SK-N-SH treated with all-trans-retinoic acid at 6 μM for 48 hours (cell line): Measurements from ENCODE around the gene NCKAP5.

ENCODE experiments used
- ATAC-seq: fragments of 200-7000 bp; cut with Tn5 transposase; 3 replicates; pipeline ENCODE4 v1.9.1; 2020; ENCODE audit warnings: mild to moderate bottlenecking, moderate library complexity
- ARNTL ChIP-seq: fragments of 450-650 bp; formaldehyde crosslinking; IDR thresholded peaks from 2 replicates; pipeline ENCODE4 v1.5.0; 2020; ENCODE audit warnings: low read depth, mild to moderate bottlenecking, moderate library complexity, borderline replicate concordance
- BACH2 ChIP-seq: fragments of 250-450 bp; sonication (Bioruptor Pico); IDR thresholded peaks from 2 replicates; pipeline ENCODE4 v1.9.0; 2021; ENCODE audit warnings: mild to moderate bottlenecking, borderline replicate concordance
- CSDC2 ChIP-seq: fragments of 250-450 bp; sonication (Bioruptor Pico); IDR thresholded peaks from 2 replicates; pipeline ENCODE4 v1.5.0; 2020; ENCODE audit warnings: mild to moderate bottlenecking, moderate library complexity
- ESRRG ChIP-seq: fragments of 250-450 bp; sonication (Bioruptor Pico); IDR thresholded peaks from 2 replicates; pipeline ENCODE4 v1.6.1; 2021; ENCODE audit warnings: mild to moderate bottlenecking
- GLIS3 ChIP-seq: fragments of 250-450 bp; sonication (Bioruptor Pico); IDR thresholded peaks from 2 replicates; pipeline ENCODE4 v1.5.0; 2020; ENCODE audit warnings: mild to moderate bottlenecking, moderate library complexity
- ISL1 ChIP-seq: fragments of 250-450 bp; sonication (Bioruptor Pico); IDR thresholded peaks from 2 replicates; pipeline ENCODE4 v2.1.2; 2022; ENCODE audit warnings: mild to moderate bottlenecking, moderate library complexity
- OSR1 ChIP-seq: fragments of 250-450 bp; sonication (Bioruptor Pico); IDR thresholded peaks from 2 replicates; pipeline ENCODE4 v1.8.0; 2022; ENCODE audit warnings: moderate library complexity, mild to moderate bottlenecking, inconsistent platforms
- POU6F1 ChIP-seq: fragments of 250-450 bp; sonication (Bioruptor Pico); IDR thresholded peaks from 2 replicates; pipeline ENCODE4 v1.8.0; 2021; ENCODE audit warnings: low read depth, mild to moderate bottlenecking, moderate library complexity, borderline replicate concordance
- PPARA ChIP-seq: fragments of 250-450 bp; sonication (Bioruptor Pico); IDR thresholded peaks from 2 replicates; pipeline ENCODE4 v1.5.0; 2020; ENCODE audit warnings: mild to moderate bottlenecking, borderline replicate concordance
- RARB ChIP-seq: fragments of 250-450 bp; sonication (Bioruptor Pico); IDR thresholded peaks from 2 replicates; pipeline ENCODE4 v1.8.0; 2021; ENCODE audit warnings: mild to moderate bottlenecking, moderate library complexity
- SNAI2 ChIP-seq: fragments of 250-450 bp; sonication (Bioruptor Pico); IDR thresholded peaks from 2 replicates; pipeline ENCODE4 v1.5.0; 2020; ENCODE audit warnings: mild to moderate bottlenecking, moderate library complexity
- TCF4 ChIP-seq: fragments of 250-450 bp; sonication (Bioruptor Pico); IDR thresholded peaks from 2 replicates; pipeline ENCODE4 v1.8.0; 2021; ENCODE audit warnings: mild to moderate bottlenecking, moderate library complexity, borderline replicate concordance
- TOX ChIP-seq: fragments of 250-450 bp; sonication (Bioruptor Pico); IDR thresholded peaks from 2 replicates; pipeline ENCODE4 v1.8.0; 2021; ENCODE audit warnings: mild to moderate bottlenecking, moderate library complexity, borderline replicate concordance
- TSHZ2 ChIP-seq: fragments of 250-450 bp; sonication (Bioruptor Pico); IDR thresholded peaks from 2 replicates; pipeline ENCODE4 v1.5.0; 2020; ENCODE audit warnings: mild to moderate bottlenecking, moderate library complexity
- ZC3H10 ChIP-seq: fragments of 250-450 bp; sonication (Bioruptor Pico); IDR thresholded peaks from 2 replicates; pipeline ENCODE4 v1.5.1; 2021; ENCODE audit warnings: mild to moderate bottlenecking, moderate library complexity
- ZFP3 ChIP-seq: fragments of 250-450 bp; sonication (Bioruptor Pico); IDR thresholded peaks from 2 replicates; pipeline ENCODE4 v1.5.0; 2020; ENCODE audit warnings: mild to moderate bottlenecking, moderate library complexity
- ZFP30 ChIP-seq: fragments of 450-650 bp; formaldehyde crosslinking; IDR thresholded peaks from 2 replicates; pipeline ENCODE4 v1.5.0; 2022; ENCODE audit warnings: mild to moderate bottlenecking, moderate library complexity
- ZNF565 ChIP-seq: fragments of 450-650 bp; formaldehyde crosslinking; conservative IDR thresholded peaks from 2 replicates; pipeline ENCODE4 v1.5.0; 2020; ENCODE audit warnings: low read depth, mild to moderate bottlenecking, moderate library complexity
- ZNF70 ChIP-seq: fragments of 450-650 bp; formaldehyde crosslinking; IDR thresholded peaks from 2 replicates; pipeline ENCODE4 v1.5.0; 2020; ENCODE audit warnings: mild to moderate bottlenecking, moderate library complexity
- ZNF8 ChIP-seq: fragments of 450-650 bp; formaldehyde crosslinking; IDR thresholded peaks from 2 replicates; pipeline ENCODE4 v1.5.0; 2020; ENCODE audit warnings: mild to moderate bottlenecking, moderate library complexity
- TF ChIP-seq, protein P1 (sequence below): fragments of 250-450 bp; sonication (Bioruptor Pico); IDR thresholded peaks from 2 replicates; pipeline ENCODE4 v1.8.0; 2020; ENCODE audit warnings: mild to moderate bottlenecking, moderate library complexity, borderline replicate concordance
- TF ChIP-seq, protein P2 (sequence below): fragments of 250-450 bp; sonication (Bioruptor Pico); IDR thresholded peaks from 2 replicates; pipeline ENCODE4 v1.5.1; 2021; ENCODE audit warnings: mild to moderate bottlenecking, moderate library complexity

NCKAP5 gene

DNA sequence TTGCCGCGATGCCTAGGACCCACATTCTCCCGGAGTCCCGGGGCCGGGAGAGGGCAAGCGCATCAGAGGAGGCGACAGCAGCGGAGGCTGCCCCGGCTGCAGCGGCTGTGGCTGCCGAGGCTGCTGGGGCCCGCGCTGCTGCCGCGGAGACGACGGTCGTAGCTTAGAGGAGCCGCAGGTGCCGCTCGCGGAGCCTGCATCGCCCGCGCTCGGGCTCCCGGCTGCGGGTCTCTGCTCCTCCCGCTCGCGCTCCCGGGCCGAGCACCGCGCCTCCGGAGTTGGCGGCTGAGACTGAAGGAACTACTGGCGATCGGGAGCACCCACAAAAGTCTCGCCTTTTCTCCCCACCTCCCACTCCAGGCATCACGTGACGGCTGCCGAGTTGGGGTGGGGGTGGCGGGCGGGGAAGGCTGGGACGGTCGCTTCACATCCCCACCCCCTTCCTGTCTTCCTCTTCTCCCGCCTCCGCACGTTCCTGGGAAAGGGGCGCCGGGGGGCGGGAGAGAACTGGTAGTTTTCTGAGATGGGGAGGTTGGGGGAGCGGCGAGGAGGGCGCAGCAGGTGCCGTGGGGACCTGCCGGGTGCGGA, 898.3 kb downstream of the NCKAP5 start, which contains the start of gene LYPD1:
LYPD1 (minus strand) TSS at position 298 of the 588 bp plus-strand sequence; CDS start at position 25, 273 bp downstream.
- TF ChIP-seq POU6F1 (CRISPR knock-in tag) (no peak), TCF4 (CRISPR knock-in tag) (no peak), OSR1 (CRISPR knock-in tag) (no peak), CSDC2 (CRISPR knock-in tag) (no peak), ISL1 (CRISPR knock-in tag) (no peak), ZNF8 (CRISPR knock-in tag) (no peak), ZNF70 (CRISPR knock-in tag) (no peak), ESRRG (CRISPR knock-in tag) (no peak), SNAI2 (CRISPR knock-in tag) (no peak), ZFP3 (CRISPR knock-in tag) (no peak), ZC3H10 (CRISPR knock-in tag) (no peak), ZNF565 (CRISPR knock-in tag) (no peak)
- TF ChIP-seq, protein P1, sequence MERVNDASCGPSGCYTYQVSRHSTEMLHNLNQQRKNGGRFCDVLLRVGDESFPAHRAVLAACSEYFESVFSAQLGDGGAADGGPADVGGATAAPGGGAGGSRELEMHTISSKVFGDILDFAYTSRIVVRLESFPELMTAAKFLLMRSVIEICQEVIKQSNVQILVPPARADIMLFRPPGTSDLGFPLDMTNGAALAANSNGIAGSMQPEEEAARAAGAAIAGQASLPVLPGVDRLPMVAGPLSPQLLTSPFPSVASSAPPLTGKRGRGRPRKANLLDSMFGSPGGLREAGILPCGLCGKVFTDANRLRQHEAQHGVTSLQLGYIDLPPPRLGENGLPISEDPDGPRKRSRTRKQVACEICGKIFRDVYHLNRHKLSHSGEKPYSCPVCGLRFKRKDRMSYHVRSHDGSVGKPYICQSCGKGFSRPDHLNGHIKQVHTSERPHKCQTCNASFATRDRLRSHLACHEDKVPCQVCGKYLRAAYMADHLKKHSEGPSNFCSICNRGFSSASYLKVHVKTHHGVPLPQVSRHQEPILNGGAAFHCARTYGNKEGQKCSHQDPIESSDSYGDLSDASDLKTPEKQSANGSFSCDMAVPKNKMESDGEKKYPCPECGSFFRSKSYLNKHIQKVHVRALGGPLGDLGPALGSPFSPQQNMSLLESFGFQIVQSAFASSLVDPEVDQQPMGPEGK (CRISPR knock-in tag), result no peak
- TF ChIP-seq, protein P2, sequence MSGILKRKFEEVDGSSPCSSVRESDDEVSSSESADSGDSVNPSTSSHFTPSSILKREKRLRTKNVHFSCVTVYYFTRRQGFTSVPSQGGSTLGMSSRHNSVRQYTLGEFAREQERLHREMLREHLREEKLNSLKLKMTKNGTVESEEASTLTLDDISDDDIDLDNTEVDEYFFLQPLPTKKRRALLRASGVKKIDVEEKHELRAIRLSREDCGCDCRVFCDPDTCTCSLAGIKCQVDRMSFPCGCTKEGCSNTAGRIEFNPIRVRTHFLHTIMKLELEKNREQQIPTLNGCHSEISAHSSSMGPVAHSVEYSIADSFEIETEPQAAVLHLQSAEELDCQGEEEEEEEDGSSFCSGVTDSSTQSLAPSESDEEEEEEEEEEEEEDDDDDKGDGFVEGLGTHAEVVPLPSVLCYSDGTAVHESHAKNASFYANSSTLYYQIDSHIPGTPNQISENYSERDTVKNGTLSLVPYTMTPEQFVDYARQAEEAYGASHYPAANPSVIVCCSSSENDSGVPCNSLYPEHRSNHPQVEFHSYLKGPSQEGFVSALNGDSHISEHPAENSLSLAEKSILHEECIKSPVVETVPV (CRISPR knock-in tag), result no peak
- peak; percentile 54 for ATAC-seq

- ATAC-seq, result peak; percentile 43
- TF ChIP-seq SNAI2 (CRISPR knock-in tag) (no peak), ISL1 (CRISPR knock-in tag) (no peak), ZNF8 (CRISPR knock-in tag) (no peak)
These were observed 899.0 kb downstream of the NCKAP5 start for GRCh38 chr2:132668987-132669907.

GRCh38 chr2:132668189-132668823, 900.0 kb downstream of the NCKAP5 start:
- ATAC-seq, result peak; percentile 6; the same call in 1 of the 3 replicates
- TF ChIP-seq ZFP3 (CRISPR knock-in tag) (no peak), ARNTL (no peak), ESRRG (CRISPR knock-in tag) (no peak), ZC3H10 (CRISPR knock-in tag) (no peak), ZFP30 (CRISPR knock-in tag) (no peak), GLIS3 (no peak), POU6F1 (CRISPR knock-in tag) (no peak), BACH2 (CRISPR knock-in tag) (no peak), ISL1 (CRISPR knock-in tag) (no peak), ZNF70 (CRISPR knock-in tag) (no peak), TSHZ2 (CRISPR knock-in tag) (no peak), TOX (CRISPR knock-in tag) (no peak), RARB (CRISPR knock-in tag) (no peak), PPARA (no peak)
- TF ChIP-seq, protein P1 (CRISPR knock-in tag), result no peak
